ENCODE data around the gene AK1.

- TF ChIP-seq, protein P1, sequence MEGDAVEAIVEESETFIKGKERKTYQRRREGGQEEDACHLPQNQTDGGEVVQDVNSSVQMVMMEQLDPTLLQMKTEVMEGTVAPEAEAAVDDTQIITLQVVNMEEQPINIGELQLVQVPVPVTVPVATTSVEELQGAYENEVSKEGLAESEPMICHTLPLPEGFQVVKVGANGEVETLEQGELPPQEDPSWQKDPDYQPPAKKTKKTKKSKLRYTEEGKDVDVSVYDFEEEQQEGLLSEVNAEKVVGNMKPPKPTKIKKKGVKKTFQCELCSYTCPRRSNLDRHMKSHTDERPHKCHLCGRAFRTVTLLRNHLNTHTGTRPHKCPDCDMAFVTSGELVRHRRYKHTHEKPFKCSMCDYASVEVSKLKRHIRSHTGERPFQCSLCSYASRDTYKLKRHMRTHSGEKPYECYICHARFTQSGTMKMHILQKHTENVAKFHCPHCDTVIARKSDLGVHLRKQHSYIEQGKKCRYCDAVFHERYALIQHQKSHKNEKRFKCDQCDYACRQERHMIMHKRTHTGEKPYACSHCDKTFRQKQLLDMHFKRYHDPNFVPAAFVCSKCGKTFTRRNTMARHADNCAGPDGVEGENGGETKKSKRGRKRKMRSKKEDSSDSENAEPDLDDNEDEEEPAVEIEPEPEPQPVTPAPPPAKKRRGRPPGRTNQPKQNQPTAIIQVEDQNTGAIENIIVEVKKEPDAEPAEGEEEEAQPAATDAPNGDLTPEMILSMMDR (conservative IDR thresholded peaks at IDR 0.05), result no peak
- TF ChIP-seq ZFX (IDR thresholded peaks at IDR 0.05), result no peak
Measured at GRCh38 chr9:127865645-127866464, 11.6 kb downstream of the AK1 start.

Measured in C4-2B (cell line).